ENCODE data around the gene SRGAP1.

DNA sequence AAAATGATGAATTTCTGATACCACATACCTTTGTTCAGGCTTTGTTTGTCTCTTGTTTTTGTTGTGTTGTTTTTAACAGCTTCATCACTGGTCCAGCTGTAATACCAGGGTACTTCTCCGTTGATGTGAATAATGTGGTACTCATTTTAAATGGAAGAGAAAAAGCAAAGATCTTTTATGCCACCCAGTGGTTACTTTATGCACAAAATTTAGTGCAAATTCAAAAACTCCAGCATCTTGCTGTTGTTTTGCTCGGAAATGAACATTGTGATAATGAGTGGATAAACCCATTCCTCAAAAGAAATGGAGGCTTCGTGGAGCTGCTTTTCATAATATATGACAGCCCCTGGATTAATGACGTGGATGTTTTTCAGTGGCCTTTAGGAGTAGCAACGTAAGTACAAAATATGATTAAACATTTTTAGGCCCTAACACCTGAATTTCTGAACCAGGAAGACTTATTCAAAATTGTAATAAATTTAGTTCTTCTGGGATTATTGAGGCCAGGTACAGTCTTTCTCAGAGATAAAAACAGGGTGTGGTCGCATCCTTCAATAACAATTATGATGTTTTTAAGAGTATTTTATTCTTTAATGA is 42.4 kb upstream of the SRGAP1 start:
- TF ChIP-seq, protein P1, sequence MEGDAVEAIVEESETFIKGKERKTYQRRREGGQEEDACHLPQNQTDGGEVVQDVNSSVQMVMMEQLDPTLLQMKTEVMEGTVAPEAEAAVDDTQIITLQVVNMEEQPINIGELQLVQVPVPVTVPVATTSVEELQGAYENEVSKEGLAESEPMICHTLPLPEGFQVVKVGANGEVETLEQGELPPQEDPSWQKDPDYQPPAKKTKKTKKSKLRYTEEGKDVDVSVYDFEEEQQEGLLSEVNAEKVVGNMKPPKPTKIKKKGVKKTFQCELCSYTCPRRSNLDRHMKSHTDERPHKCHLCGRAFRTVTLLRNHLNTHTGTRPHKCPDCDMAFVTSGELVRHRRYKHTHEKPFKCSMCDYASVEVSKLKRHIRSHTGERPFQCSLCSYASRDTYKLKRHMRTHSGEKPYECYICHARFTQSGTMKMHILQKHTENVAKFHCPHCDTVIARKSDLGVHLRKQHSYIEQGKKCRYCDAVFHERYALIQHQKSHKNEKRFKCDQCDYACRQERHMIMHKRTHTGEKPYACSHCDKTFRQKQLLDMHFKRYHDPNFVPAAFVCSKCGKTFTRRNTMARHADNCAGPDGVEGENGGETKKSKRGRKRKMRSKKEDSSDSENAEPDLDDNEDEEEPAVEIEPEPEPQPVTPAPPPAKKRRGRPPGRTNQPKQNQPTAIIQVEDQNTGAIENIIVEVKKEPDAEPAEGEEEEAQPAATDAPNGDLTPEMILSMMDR (IDR thresholded peaks at IDR 0.05; ENCODE audit: control extremely low read depth in 1 of 3, insufficient read depth in 1 of 3, low read depth in 1 of 3, low read length in 3 of 3) = peak in 2 of 3 experiments; percentile 17 to 32; a peak in 2 of 4 replicates
- TF ChIP-seq EP300 (IDR thresholded peaks at IDR 0.05; ENCODE audit: borderline replicate concordance in 1 of 2, low read depth in 2 of 2, low read length in 2 of 2) (no peak), SAP30 (IDR thresholded peaks at IDR 0.05; ENCODE audit: insufficient read depth, insufficient replicate concordance, low read length) (no peak), EZH2 (IDR thresholded peaks at IDR 0.05; ENCODE audit: low read depth, low read length, severe bottlenecking) (no peak), JUND (IDR thresholded peaks at IDR 0.05; ENCODE audit: low read length) (no peak), NRF1 (IDR thresholded peaks at IDR 0.05; ENCODE audit: low read depth, low read length) (no peak), SIN3A (conservative IDR thresholded peaks at IDR 0.05 in 1 of 2, IDR thresholded peaks at IDR 0.05 in 1 of 2; ENCODE audit: low read depth in 1 of 2, low read length in 2 of 2) (no peak), POLR2A (IDR thresholded peaks at IDR 0.05; ENCODE audit: control extremely low read depth in 1 of 2, low read depth in 2 of 2, low read length in 2 of 2) (no peak), RNF2 (IDR thresholded peaks at IDR 0.05; ENCODE audit: borderline replicate concordance, low read depth, low read length, missing control alignments, poor library complexity, severe bottlenecking) (no peak), TEAD4 (IDR thresholded peaks at IDR 0.05; ENCODE audit: low read depth, low read length) (no peak), SRF (IDR thresholded peaks at IDR 0.05; ENCODE audit: low read depth, low read length) (no peak)
- TF ChIP-seq, protein P2, sequence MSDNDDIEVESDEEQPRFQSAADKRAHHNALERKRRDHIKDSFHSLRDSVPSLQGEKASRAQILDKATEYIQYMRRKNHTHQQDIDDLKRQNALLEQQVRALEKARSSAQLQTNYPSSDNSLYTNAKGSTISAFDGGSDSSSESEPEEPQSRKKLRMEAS (IDR thresholded peaks at IDR 0.05) = no peak
- TF ChIP-seq, protein P3, sequence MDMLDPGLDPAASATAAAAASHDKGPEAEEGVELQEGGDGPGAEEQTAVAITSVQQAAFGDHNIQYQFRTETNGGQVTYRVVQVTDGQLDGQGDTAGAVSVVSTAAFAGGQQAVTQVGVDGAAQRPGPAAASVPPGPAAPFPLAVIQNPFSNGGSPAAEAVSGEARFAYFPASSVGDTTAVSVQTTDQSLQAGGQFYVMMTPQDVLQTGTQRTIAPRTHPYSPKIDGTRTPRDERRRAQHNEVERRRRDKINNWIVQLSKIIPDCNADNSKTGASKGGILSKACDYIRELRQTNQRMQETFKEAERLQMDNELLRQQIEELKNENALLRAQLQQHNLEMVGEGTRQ (IDR thresholded peaks at IDR 0.05; ENCODE audit: low read length) = no peak
